ENCODE results near the gene CREG1. TPM values are rescaled to one million over a fixed set of nuclear protein-coding genes. Genes with fewer than 3 reads are reported as not detected.
A peak's percentile ranks its signal among the peaks of the same experiment; 100 is the strongest.

Gene CREG1
- total and polyA plus RNA-seq, 2 experiments from 2014 or later = 21.2 to 42.7 TPM

DNA sequence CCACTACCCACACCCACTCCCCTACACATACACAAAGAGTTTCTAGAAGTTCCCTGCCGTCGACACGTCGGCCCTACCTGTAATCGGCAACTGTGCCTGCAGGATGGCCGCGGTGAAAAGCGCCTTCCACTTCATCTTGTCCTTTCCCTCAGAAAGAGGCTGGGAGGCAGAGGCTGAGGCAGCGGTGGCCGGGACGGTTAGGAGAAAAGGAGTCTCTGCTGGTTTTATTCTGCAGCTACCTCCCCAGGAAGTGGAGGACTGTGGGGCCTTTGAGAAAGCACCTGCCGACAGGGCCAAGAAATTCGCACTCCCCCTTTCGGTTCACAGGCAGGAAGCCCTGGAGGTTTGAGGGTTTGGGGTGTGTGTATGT lies 35.2 kb downstream of the CREG1 start, which contains the start of gene CD247 (continued):
- TF ChIP-seq, protein P1, sequence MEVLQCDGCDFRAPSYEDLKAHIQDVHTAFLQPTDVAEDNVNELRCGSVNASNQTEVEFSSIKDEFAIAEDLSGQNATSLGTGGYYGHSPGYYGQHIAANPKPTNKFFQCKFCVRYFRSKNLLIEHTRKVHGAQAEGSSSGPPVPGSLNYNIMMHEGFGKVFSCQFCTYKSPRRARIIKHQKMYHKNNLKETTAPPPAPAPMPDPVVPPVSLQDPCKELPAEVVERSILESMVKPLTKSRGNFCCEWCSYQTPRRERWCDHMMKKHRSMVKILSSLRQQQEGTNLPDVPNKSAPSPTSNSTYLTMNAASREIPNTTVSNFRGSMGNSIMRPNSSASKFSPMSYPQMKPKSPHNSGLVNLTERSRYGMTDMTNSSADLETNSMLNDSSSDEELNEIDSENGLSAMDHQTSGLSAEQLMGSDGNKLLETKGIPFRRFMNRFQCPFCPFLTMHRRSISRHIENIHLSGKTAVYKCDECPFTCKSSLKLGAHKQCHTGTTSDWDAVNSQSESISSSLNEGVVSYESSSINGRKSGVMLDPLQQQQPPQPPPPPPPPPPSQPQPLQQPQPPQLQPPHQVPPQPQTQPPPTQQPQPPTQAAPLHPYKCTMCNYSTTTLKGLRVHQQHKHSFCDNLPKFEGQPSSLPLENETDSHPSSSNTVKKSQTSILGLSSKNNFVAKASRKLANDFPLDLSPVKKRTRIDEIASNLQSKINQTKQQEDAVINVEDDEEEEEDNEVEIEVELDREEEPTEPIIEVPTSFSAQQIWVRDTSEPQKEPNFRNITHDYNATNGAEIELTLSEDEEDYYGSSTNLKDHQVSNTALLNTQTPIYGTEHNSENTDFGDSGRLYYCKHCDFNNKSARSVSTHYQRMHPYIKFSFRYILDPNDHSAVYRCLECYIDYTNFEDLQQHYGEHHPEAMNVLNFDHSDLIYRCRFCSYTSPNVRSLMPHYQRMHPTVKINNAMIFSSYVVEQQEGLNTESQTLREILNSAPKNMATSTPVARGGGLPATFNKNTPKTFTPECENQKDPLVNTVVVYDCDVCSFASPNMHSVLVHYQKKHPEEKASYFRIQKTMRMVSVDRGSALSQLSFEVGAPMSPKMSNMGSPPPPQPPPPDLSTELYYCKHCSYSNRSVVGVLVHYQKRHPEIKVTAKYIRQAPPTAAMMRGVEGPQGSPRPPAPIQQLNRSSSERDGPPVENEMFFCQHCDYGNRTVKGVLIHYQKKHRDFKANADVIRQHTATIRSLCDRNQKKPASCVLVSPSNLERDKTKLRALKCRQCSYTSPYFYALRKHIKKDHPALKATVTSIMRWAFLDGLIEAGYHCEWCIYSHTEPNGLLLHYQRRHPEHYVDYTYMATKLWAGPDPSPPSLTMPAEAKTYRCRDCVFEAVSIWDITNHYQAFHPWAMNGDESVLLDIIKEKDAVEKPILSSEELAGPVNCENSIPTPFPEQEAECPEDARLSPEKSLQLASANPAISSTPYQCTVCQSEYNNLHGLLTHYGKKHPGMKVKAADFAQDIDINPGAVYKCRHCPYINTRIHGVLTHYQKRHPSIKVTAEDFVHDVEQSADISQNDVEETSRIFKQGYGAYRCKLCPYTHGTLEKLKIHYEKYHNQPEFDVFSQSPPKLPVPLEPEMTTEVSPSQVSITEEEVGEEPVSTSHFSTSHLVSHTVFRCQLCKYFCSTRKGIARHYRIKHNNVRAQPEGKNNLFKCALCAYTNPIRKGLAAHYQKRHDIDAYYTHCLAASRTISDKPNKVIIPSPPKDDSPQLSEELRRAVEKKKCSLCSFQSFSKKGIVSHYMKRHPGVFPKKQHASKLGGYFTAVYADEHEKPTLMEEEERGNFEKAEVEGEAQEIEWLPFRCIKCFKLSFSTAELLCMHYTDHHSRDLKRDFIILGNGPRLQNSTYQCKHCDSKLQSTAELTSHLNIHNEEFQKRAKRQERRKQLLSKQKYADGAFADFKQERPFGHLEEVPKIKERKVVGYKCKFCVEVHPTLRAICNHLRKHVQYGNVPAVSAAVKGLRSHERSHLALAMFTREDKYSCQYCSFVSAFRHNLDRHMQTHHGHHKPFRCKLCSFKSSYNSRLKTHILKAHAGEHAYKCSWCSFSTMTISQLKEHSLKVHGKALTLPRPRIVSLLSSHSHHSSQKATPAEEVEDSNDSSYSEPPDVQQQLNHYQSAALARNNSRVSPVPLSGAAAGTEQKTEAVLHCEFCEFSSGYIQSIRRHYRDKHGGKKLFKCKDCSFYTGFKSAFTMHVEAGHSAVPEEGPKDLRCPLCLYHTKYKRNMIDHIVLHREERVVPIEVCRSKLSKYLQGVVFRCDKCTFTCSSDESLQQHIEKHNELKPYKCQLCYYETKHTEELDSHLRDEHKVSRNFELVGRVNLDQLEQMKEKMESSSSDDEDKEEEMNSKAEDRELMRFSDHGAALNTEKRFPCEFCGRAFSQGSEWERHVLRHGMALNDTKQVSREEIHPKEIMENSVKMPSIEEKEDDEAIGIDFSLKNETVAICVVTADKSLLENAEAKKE (CRISPR knock-in tag; IDR thresholded peaks at IDR 0.05) = no peak

DNA sequence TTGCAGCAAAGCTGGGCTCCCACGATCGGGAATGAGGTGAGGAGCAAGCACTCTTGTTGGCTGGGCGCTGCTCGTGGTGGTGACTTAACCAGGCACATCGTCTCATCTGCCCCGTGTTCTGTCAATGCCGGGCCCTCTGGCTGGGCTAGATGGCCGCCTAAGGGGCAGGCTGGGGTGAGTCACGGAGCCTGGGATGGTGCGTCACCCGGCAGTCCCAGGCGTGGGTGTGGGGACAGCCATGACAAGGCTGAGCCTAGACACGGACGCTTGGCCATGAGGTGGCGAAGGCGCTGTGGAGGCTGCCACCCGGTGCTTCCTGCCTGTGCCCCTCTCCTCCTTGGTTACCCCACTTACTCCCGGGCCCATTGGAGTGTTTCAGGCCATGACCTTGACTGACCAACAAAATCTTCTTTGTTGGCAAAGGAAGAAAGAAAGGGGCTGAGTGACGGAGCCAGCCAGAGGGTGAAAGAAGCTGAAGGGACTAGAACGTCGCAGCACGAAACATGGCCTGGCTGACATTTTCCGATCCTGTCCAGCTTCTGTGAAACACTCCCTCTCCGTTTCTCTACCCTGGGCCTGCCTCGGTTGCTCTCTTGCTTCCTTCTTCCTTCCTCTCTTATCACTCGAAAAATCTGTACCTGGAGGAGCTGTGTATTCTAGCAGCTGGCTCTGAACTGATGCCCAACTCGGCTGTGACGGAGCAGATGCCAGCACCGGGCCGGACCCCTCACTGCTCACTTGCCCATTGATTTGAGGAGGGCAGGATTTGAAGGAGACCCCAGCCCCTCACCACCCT lies 35.8 kb downstream of the CREG1 start:
- TF ChIP-seq, protein P2, sequence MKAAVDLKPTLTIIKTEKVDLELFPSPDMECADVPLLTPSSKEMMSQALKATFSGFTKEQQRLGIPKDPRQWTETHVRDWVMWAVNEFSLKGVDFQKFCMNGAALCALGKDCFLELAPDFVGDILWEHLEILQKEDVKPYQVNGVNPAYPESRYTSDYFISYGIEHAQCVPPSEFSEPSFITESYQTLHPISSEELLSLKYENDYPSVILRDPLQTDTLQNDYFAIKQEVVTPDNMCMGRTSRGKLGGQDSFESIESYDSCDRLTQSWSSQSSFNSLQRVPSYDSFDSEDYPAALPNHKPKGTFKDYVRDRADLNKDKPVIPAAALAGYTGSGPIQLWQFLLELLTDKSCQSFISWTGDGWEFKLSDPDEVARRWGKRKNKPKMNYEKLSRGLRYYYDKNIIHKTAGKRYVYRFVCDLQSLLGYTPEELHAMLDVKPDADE (IDR thresholded peaks at IDR 0.05) = no peak
- TF ChIP-seq POLR2AphosphoS5 (IDR thresholded peaks at IDR 0.05; ENCODE audit: low read depth) (no peak), EZH2phosphoT487 (IDR thresholded peaks at IDR 0.05; ENCODE audit: unreplicated experiment) (no peak)
- ATAC-seq (no peak), DNase-seq (ENCODE audit: low spot score) (no peak)
- Mint-ChIP-seq H3K4me1 (peaks cover 6% of the 10 kb centered on the region), H3K27ac (no peak overlapping the region), H3K4me3 (no peak overlapping the region), H3K27me3 (ENCODE audit: insufficient read depth, low read depth, poor library complexity) (peaks cover 2% of the 10 kb centered on the region), H3K9me3 (no peaks in the 10 kb centered on the region; the same call in 2 of the 3 replicates), H3K36me3 (ENCODE audit: low read depth) (no peaks in the 10 kb centered on the region)
- H3K4me2 ChIP-seq = no peak overlapping the region
- H3K27ac ChIP-seq (ENCODE audit: low read depth) = no peak overlapping the region
- H4K20me1 ChIP-seq (replicated peaks; ENCODE audit: insufficient read depth) = no peaks in the 10 kb centered on the region
- H3F3A ChIP-seq (replicated peaks; ENCODE audit: low read depth) = no peaks in the 10 kb centered on the region
- H3K9me2 ChIP-seq (ENCODE audit: insufficient read depth) = no peaks in the 10 kb centered on the region
- no peaks in the 10 kb centered on the region for H3K36me3 ChIP-seq (ENCODE audit: insufficient read depth)
- H3K27me3 ChIP-seq (ENCODE audit: insufficient read depth) = no peaks in the 10 kb centered on the region
- no peaks in the 10 kb centered on the region for H3K4me1 ChIP-seq (ENCODE audit: insufficient read depth)
- no peak overlapping the region for H3K4me3 ChIP-seq
- no peaks in the 10 kb centered on the region for H3K79me2 ChIP-seq (replicated peaks; ENCODE audit: insufficient read depth)
- H2AFZ ChIP-seq = peak overlapping the region; percentile 66

Measured in GM23338 (cell line).